Progenitor cell of endocrine pancreas (in vitro differentiated cells): ENCODE results near the gene NRAS. TPM values are rescaled to one million over a fixed set of nuclear protein-coding genes. Genes with fewer than 3 reads are reported as not detected.
A peak's percentile ranks its signal among the peaks of the same experiment; 100 is the strongest.

Experiments
- DNase-seq: peaks from one replicate; pipeline ENCODE4 v3.0.0; 2021; ENCODE audit warnings: low spot score; ENCODE audit not compliant: unreplicated experiment
- H3K27ac Mint-ChIP-seq: 2 replicates; pipeline ENCODE4 v1.8.0; 2021; ENCODE audit warnings: mild to moderate bottlenecking, moderate library complexity, mixed read lengths
- H3K27me3 Mint-ChIP-seq: 2 replicates; pipeline ENCODE4 v1.8.0; 2021; ENCODE audit warnings: mixed read lengths
- H3K36me3 Mint-ChIP-seq: 2 replicates; pipeline ENCODE4 v1.8.0; 2022; ENCODE audit warnings: mixed read lengths; ENCODE audit not compliant: insufficient read depth
- H3K4me1 Mint-ChIP-seq: 2 replicates; pipeline ENCODE4 v1.8.0; 2021; ENCODE audit warnings: low read depth, mixed read lengths
- H3K4me3 Mint-ChIP-seq: 2 replicates; pipeline ENCODE4 v1.8.0; 2021; ENCODE audit warnings: low read depth, mild to moderate bottlenecking, moderate library complexity, mixed read lengths
- H3K9me3 Mint-ChIP-seq: 2 replicates; pipeline ENCODE4 v1.8.0; 2021; ENCODE audit warnings: low read depth, mixed read lengths
- CTCF ChIP-seq: fragments of 200-600 bp; sonication (generic); IDR thresholded peaks from one replicate; pipeline ENCODE4 v1.5.0; 2021; ENCODE audit warnings: antibody characterized with exemption, mild to moderate bottlenecking; ENCODE audit not compliant: unreplicated experiment
- total RNA-seq: library from RNA; stranded (reverse); gene quantifications from 2 replicates; pipeline ENCODE4 v1.2.1, GENCODE V29; 2021

The NRAS gene
- total RNA-seq, 1 donor from 2014 or later: 59.1 TPM

- no peak for DNase-seq
- Mint-ChIP-seq H3K9me3 (no peaks in the 10 kb centered on the region), H3K4me3 (no peak overlapping the region), H3K27me3 (peaks cover 24% of the 10 kb centered on the region), H3K27ac (no peak overlapping the region), H3K4me1 (peaks cover 26% of the 10 kb centered on the region), H3K36me3 (no peaks in the 10 kb centered on the region)
- TF ChIP-seq CTCF: peak; percentile 36
Observed at GRCh38 chr1:114671011-114671938, 45.3 kb downstream of the NRAS start.

GRCh38 chr1:114670083-114671010 is 46.2 kb downstream of the NRAS start:
- H3K4me3 Mint-ChIP-seq: peak overlapping the region; percentile 84
- H3K27ac Mint-ChIP-seq: peak overlapping the region; percentile 99
- H3K4me1 Mint-ChIP-seq: peaks cover 33% of the 10 kb centered on the region
- peak; percentile 89 for DNase-seq
- peaks cover 22% of the 10 kb centered on the region for H3K27me3 Mint-ChIP-seq
- peak; percentile 19 for TF ChIP-seq CTCF
- H3K36me3 Mint-ChIP-seq: no peaks in the 10 kb centered on the region
- no peaks in the 10 kb centered on the region for H3K9me3 Mint-ChIP-seq

- peak; percentile 42 for DNase-seq
- peaks cover 19% of the 10 kb centered on the region for H3K27me3 Mint-ChIP-seq
- no peaks in the 10 kb centered on the region for H3K9me3 Mint-ChIP-seq
- TF ChIP-seq CTCF: no peak
- H3K36me3 Mint-ChIP-seq: no peaks in the 10 kb centered on the region
- peak within 1 kb of the TSS; percentile 99 for H3K27ac Mint-ChIP-seq
- H3K4me3 Mint-ChIP-seq: peak within 1 kb of the TSS; percentile 84
- peaks cover 33% of the 10 kb centered on the region for H3K4me1 Mint-ChIP-seq
Observed at GRCh38 chr1:114669562-114670082, 46.9 kb downstream of the NRAS start, which contains the start of gene DENND2C. Gene DENND2C, minus strand, starts transcription at chr1:114670049. Its CDS starts 44,065 bp downstream, at chr1:114625984.

- H3K9me3 Mint-ChIP-seq: no peaks in the 10 kb centered on the region
- H3K4me1 Mint-ChIP-seq: peaks cover 33% of the 10 kb centered on the region
- peak overlapping the region; percentile 99 for H3K27ac Mint-ChIP-seq
Observed at GRCh38 chr1:114668784-114669561, 47.6 kb downstream of the NRAS start.

More at GRCh38 chr1:114668784-114669561, 47.6 kb downstream of the NRAS start:
- no peak for DNase-seq
- Mint-ChIP-seq H3K4me3 (peak overlapping the region; percentile 84), H3K36me3 (no peaks in the 10 kb centered on the region), H3K27me3 (peaks cover 14% of the 10 kb centered on the region)
- no peak for TF ChIP-seq CTCF
